Measurements from ENCODE around the gene OR8G5. TPM values are rescaled to one million over a fixed set of nuclear protein-coding genes. Genes with fewer than 3 reads are reported as not detected.

OR8G5 gene
- polyA plus RNA-seq, 3 donors: not detected

GRCh38 chr11:124277804-124278203 is 21.6 kb downstream of the OR8G5 start:
- 71 to 77% (median 77%) methylated on average over 3 of the region's 3 CpGs for WGBS, 3 donors
- H3K27ac ChIP-seq (ENCODE audit: low read depth, low read length): no peak overlapping the region

DNA sequence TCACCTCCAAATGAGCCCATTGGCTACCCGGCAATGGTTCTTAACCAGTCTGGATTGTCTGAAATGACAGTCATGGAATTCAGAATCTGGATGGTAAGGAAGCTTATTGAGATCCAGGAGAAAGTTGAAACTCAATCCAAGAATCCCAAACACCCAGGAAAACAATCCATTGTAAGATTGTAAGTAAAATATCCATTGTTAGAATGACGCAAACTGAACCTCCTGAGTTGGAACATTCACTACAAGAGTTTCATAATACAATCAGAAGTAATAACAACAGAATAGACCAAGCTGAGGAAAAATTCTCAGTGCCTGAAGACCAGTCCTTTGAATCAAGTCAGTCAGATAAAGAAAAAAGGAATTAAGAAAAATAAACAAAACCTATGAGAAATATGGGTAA is 22.1 kb downstream of the OR8G5 start:
- no peak overlapping the region for H3K27ac ChIP-seq (ENCODE audit: low read depth, low read length)
- WGBS, 3 donors: 55 to 91% (median 68%) methylated on average over 2 of the region's 2 CpGs

- no peak overlapping the region for H3K27ac ChIP-seq (ENCODE audit: low read depth, low read length)
- 64 to 76% (median 66%) methylated on average over 3 of the region's 3 CpGs for WGBS, 3 donors
Observed at GRCh38 chr11:124285610-124286344, 29.6 kb downstream of the OR8G5 start.

GRCh38 chr11:124294687-124295086 is 38.5 kb downstream of the OR8G5 start:
- 29 to 64% (median 45%) methylated on average over 1 of the region's 1 CpG for WGBS, 3 donors

GRCh38 chr11:124296016-124296415 is 39.8 kb downstream of the OR8G5 start:
- H3K27ac ChIP-seq (ENCODE audit: low read depth, low read length): no peak overlapping the region

More at GRCh38 chr11:124294687-124295086, 38.5 kb downstream of the OR8G5 start:
- H3K27ac ChIP-seq (ENCODE audit: low read depth, low read length): no peak overlapping the region

GRCh38 chr11:124297921-124298320 is 41.7 kb downstream of the OR8G5 start:
- H3K27ac ChIP-seq (ENCODE audit: low read depth, low read length): no peak overlapping the region
- 80 to 82% (median 81%) methylated on average over 4 of the region's 4 CpGs for WGBS, 3 donors

GRCh38 chr11:124301548-124301947 is 45.4 kb downstream of the OR8G5 start:
- 57 to 87% (median 72%) methylated on average over 3 of the region's 3 CpGs for WGBS, 3 donors
- no peak overlapping the region for H3K27ac ChIP-seq (ENCODE audit: low read depth, low read length)

GRCh38 chr11:124302347-124303125 is 46.4 kb downstream of the OR8G5 start:
- 55 to 60% (median 58%) methylated on average over 3 of the region's 3 CpGs for WGBS, 3 donors
- H3K27ac ChIP-seq (ENCODE audit: low read depth, low read length): no peak overlapping the region

DNA sequence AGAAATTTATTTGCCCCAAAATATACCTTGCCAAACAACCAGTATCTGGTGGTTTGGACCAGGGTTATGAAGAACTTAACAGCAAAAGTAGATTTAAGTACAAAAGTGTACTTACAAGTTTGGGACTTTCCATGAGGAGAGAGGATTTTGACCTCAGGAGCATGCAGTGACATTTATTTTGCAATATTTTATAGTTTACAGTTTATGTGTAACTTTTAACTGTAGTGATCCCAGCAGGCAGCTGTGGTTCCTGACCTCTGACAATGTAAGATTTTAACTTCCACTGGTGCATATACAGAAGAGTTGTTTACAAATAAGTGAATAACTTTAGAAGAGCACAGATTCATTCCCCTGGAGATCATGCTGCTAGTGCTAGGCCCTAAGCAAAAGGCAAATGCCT is 50.9 kb downstream of the OR8G5 start:
- H3K27ac ChIP-seq (ENCODE audit: low read depth, low read length): no peak overlapping the region

GRCh38 chr11:124310721-124311120 is 54.5 kb downstream of the OR8G5 start:
- H3K27ac ChIP-seq (ENCODE audit: low read depth, low read length): no peak overlapping the region

- H3K27ac ChIP-seq (ENCODE audit: low read depth, low read length): no peak overlapping the region
- WGBS, 3 donors: 52 to 82% (median 74%) methylated on average over 5 of the region's 5 CpGs
Observed at GRCh38 chr11:124311269-124311668, 55.1 kb downstream of the OR8G5 start.

GRCh38 chr11:124311670-124312069 is 55.5 kb downstream of the OR8G5 start:
- no peak overlapping the region for H3K27ac ChIP-seq (ENCODE audit: low read depth, low read length)

DNA sequence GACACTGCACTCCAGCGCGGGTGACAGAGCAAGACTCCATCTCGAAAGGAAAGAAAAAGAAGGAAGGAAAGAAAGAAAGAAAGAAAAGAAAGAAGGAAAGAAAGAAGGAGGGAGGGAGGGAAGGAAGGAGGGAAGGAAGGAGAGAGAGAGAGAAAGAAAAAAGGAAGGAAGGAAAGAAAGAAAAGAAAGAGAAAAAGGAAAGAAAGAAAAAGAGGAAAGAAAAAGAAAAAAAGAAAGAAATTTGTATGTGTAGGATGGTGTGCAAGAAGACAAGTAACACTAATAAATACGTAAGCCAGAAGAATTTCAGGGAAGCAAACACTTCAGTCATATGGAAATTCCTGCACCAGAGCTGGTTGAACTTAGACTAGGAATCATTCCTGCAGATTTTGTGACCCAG is 57.0 kb downstream of the OR8G5 start:
- H3K27ac ChIP-seq (ENCODE audit: low read depth, low read length): no peak overlapping the region
- WGBS, 3 donors: 72 to 91% (median 90%) methylated on average over 4 of the region's 4 CpGs

DNA sequence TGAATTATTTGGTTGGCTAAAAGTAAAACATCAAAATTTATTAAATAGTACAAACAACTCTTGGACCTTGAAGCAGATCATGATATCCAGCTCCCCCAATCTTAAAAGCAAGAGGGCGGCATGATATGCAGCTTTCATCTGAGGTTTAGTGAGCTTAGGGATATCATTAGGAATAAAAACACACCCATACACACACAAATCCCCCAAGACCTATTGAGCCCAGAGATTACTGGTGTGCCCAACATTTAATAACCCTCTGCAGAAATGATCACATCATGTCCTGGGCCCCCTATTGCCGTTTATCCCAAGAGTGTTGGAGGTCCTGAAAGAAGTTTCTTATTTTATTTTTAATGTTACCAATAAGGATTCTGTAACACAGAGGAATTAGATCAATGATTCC is 57.7 kb downstream of the OR8G5 start, which contains the start of gene OR8D1:
TSS of gene OR8D1 (minus strand) at position 101 of the 400 bp plus-strand sequence. CDS start 3,183 bp downstream, outside the sequence.
- WGBS, 3 donors: 84 to 86% (median 86%) methylated on average over 2 of the region's 2 CpGs
- H3K27ac ChIP-seq (ENCODE audit: low read depth, low read length): no peak within 1 kb of the TSS

DNA sequence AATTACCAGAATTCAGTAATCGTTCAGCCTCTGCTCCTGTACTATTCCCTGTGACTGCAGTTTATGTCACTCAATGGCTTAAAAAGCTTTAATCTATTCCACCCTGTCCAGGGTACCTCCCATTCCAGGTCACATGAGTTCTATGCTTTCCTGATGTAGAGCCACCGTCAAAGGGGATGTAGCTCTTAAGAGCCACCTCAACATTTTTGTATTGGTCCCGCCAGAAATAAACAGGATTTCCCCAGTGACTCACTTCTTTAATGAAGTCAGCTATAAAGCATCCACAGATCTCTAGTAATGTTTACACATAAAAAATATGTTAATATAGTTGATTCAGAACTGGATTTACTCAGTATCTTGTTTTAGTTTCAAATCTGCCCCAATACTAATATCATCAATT is 58.9 kb downstream of the OR8G5 start:
- WGBS, 3 donors: 53 to 69% (median 56%) methylated on average over 3 of the region's 3 CpGs
- H3K27ac ChIP-seq (ENCODE audit: low read depth, low read length): no peak overlapping the region

Other genes with a start within 250 kb of the OR8G5 start
- under 1 TPM in 1 of 3 donors, not detected in 2; 0.13 TPM for gene OR10G4, start 243.4 kb upstream of the OR8G5 start, polyA plus RNA-seq
- gene OR10G9, start 233.4 kb upstream of the OR8G5 start, polyA plus RNA-seq: not detected
- not detected for gene OR10G8, start 229.6 kb upstream of the OR8G5 start, polyA plus RNA-seq
- gene OR10G7, start 215.1 kb upstream of the OR8G5 start, polyA plus RNA-seq: not detected
- gene VWA5A, start 140.9 kb upstream of the OR8G5 start, polyA plus RNA-seq: 10 to 100 TPM in 2 of 3 donors, 1 to 10 TPM in 1; 9.2 to 15.0 (median 10.7) TPM
- gene OR10D3, start 73.0 kb upstream of the OR8G5 start, polyA plus RNA-seq: not detected
- gene OR8G1, start 15.3 kb upstream of the OR8G5 start, polyA plus RNA-seq: not detected
- gene OR8D1, start 57.6 kb downstream of the OR8G5 start, polyA plus RNA-seq: not detected
- not detected for gene OR8D2, start 63.8 kb downstream of the OR8G5 start, polyA plus RNA-seq
- gene OR8B2, start 128.1 kb downstream of the OR8G5 start, polyA plus RNA-seq: not detected
- gene OR8B3, start 142.6 kb downstream of the OR8G5 start, polyA plus RNA-seq: not detected
- gene OR8B4, start 168.5 kb downstream of the OR8G5 start, polyA plus RNA-seq: not detected
- gene OR8B8, start 189.3 kb downstream of the OR8G5 start, polyA plus RNA-seq: not detected

Data from adipose tissue (tissue), 3 donors.